ENCODE data around the gene CAMK1D. TPM values are rescaled to one million over a fixed set of nuclear protein-coding genes. Genes with fewer than 3 reads are reported as not detected.
"Not testable (repeated sequence)": the region's sequence is repeated elsewhere in the genome, so short reads cannot be mapped to it uniquely, and the experiment has no call there.

CAMK1D gene
- 10 to 100 TPM in 1 of 5 donors, 1 to 10 TPM in 4; 3.1 to 26.9 (median 7.7) TPM for total RNA-seq
- polyA plus RNA-seq, result 1 to 10 TPM; 1.4 to 2.0 (median 1.9) TPM
- long read RNA-seq, donor 1, result 0 reads
- long read RNA-seq, donor 2, result 0 reads
- long read RNA-seq, donor 3, result 0 reads
- long read RNA-seq, donor 4, result 0 reads
- long read RNA-seq, donor 5, partial matches to known transcripts, result 5 of 5 reads
- long read RNA-seq, donor 5, other reads (novel, unspliced or antisense), result 0 of 5 reads
- long read RNA-seq, donor 6, result 0 reads
- long read RNA-seq, donor 7, result 0 reads
- long read RNA-seq, donor 8, result 0 reads
- long read RNA-seq, donor 9, result 0 reads
- long read RNA-seq, donor 10, result 0 reads

DNA sequence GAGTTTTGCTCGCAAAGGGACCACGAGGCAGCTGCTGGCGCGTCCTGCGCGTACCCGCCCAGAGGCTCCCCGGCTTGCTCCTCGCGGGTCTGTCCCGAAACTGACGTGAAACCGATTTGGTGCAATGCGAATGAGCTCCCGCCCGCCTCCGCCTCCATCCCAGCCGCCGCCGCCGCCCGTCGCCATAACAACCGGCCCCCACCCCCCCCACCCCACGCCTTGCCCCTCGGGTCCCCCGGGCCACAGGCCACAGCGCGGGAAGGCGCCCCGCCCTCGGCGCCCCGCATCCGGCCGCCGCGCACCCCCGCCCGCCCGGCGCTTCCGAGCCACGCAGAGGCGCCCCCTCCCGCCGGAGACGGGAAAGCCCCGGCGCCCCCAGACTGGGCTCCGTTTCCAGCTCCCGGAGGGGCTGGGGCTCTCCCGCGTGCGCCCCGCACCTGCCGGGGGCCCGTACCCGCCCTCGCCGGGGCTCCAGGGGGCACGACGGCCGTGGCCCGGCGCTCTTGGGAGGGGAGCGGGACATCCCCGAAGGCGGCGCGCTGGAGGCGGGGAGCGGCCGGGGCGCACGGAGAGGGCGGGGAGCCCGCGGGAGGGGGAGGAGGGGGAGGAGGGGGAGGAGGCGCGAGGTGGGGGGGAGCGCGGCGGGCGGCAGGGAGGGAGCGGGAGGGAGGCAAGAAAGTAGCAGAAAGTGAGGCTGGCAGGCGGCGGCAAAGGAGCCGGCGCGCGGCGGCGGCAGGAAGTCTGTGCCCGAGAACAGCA lies at the start of gene CAMK1D:
TSS of gene CAMK1D (plus strand) at position 678 of the 759 bp plus-strand sequence.
- Histone ChIP-seq H3K4me3 (peak within 1 kb of the TSS; percentile 75 to 84 (median 80)), H3K9me3 (no peaks in the 10 kb centered on the region), H3K27ac (peak within 1 kb of the TSS; percentile 70 to 95 (median 88)), H3K36me3 (no peaks in the 10 kb centered on the region), H3K4me1 (peaks cover 12 to 35% (median 29%) of the 10 kb centered on the region in 4 donors), H3K27me3 (peaks cover 0 to 36% (median 9%) of the 10 kb centered on the region in 3 donors)
- DNase-seq, result peak; percentile 77 to 93
- 1% methylated on average over 24 to 93 of the region's 95 CpGs for WGBS, 5 donors
- TF ChIP-seq POLR2AphosphoS5 (IDR thresholded peaks at IDR 0.05) (peak; percentile 16 to 45 (median 24)), POLR2A (IDR thresholded peaks at IDR 0.05) (no peak), EP300 (IDR thresholded peaks at IDR 0.05) (no peak)
- TF ChIP-seq, protein P1, sequence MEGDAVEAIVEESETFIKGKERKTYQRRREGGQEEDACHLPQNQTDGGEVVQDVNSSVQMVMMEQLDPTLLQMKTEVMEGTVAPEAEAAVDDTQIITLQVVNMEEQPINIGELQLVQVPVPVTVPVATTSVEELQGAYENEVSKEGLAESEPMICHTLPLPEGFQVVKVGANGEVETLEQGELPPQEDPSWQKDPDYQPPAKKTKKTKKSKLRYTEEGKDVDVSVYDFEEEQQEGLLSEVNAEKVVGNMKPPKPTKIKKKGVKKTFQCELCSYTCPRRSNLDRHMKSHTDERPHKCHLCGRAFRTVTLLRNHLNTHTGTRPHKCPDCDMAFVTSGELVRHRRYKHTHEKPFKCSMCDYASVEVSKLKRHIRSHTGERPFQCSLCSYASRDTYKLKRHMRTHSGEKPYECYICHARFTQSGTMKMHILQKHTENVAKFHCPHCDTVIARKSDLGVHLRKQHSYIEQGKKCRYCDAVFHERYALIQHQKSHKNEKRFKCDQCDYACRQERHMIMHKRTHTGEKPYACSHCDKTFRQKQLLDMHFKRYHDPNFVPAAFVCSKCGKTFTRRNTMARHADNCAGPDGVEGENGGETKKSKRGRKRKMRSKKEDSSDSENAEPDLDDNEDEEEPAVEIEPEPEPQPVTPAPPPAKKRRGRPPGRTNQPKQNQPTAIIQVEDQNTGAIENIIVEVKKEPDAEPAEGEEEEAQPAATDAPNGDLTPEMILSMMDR (IDR thresholded peaks at IDR 0.05), result peak in 1 of 7 experiments; percentile 48
- intact Hi-C loops (cut with DNase I; ENCODE audit: low total_unique reads), result no loop called here

DNA sequence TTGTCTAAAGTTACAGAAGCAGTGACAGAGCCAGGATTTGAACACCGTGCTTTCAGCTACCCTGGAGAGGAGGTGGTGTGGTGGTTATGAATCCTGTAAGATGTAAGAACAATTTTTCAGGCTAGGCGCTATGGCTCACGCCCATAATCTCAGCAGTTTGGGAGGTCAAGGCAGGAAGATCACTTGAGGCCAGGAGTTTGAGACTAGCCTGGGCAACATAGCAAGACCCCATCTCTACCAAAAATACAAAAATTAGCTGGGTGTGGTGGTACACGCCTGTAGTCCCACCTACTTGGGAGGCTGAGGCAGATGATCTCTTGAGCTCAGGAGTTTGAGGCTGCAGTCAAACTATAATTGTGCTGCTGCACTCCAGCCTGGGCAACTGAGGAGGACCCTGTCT lies 48.3 kb upstream of the CAMK1D start:
- intact Hi-C loops (cut with DNase I; ENCODE audit: low total_unique reads); H3K4me1 ChIP-seq; H3K9me3 ChIP-seq; DNase-seq; H3K27ac ChIP-seq; H3K4me3 ChIP-seq; H3K27me3 ChIP-seq; H3K36me3 ChIP-seq: not testable (repeated sequence)
- 90 to 99% (median 95%) methylated on average over 3 to 4 of the region's 4 CpGs for WGBS, 5 donors

DNA sequence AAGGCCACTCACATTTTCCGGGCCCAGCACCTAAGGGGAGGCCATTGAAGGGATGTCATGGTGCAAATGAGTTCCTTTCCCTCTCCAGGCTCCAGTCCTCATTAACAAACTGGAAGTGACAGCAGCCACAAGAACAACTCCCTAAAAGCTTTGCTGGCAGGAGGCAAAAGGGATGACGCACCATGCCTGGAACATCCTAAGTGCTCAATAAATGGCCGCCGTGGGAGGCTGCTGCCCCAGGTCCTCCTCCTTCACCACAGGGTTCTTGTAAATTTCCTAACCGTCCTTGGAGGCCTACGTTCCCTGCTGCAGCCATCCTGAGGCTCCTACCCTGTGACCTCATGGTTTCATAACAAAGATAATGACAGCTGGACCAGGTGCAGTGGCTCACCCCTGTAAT lies 41.3 kb upstream of the CAMK1D start:
- intact Hi-C loops (cut with DNase I; ENCODE audit: low total_unique reads), result no loop called here
- Histone ChIP-seq H3K4me3 (no peak overlapping the region), H3K27me3 (no peaks in the 10 kb centered on the region), H3K36me3 (no peaks in the 10 kb centered on the region), H3K9me3 (no peaks in the 10 kb centered on the region), H3K27ac (no peak overlapping the region), H3K4me1 (no peaks in the 10 kb centered on the region)
- TF ChIP-seq POLR2A (IDR thresholded peaks at IDR 0.05) (no peak), EP300 (IDR thresholded peaks at IDR 0.05) (no peak), POLR2AphosphoS5 (IDR thresholded peaks at IDR 0.05) (no peak)
- TF ChIP-seq, protein P1 (IDR thresholded peaks at IDR 0.05), result no peak
- DNase-seq, result peak in 1 of 2 donors; percentile 51
- WGBS, 5 donors, result 88 to 91% (median 90%) methylated on average over 3 to 6 of the region's 6 CpGs

DNA sequence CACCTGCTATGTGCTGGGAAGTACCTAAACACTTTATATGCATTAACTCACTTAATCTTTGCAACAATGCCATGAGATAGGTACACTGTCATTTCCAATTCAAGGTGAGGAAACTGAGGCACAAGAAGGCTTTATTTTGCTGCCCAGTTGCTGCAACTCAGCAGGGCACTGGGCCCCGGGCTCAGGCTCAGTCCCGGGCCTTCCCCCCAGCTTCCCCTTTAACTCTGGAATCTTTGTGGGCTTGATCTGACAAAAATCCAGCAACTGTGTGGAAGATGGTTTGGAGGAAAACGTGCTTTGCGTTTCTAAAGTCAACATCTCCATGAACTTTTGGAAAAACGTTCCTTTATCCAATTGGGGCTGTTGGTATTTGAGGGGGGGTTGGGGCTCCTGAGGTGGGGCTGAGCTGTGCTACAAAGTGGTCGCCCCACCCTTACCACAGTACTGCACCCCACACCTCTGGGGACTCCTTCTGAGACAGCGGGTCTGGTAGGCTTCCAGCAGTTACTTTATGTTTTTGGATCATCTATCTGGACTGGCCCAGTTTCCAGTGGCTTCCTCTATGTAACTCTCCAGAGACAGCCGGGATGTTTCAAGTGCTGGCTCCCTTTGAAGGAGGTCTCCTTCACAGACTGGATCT lies 40.5 kb upstream of the CAMK1D start:
- WGBS, 5 donors, result 61 to 71% (median 69%) methylated on average over 8 of the region's 8 CpGs
- intact Hi-C loops (cut with DNase I; ENCODE audit: low total_unique reads), result no loop called here
- TF ChIP-seq EP300 (IDR thresholded peaks at IDR 0.05) (no peak), POLR2A (IDR thresholded peaks at IDR 0.05) (no peak), POLR2AphosphoS5 (IDR thresholded peaks at IDR 0.05) (no peak)
- TF ChIP-seq, protein P1 (IDR thresholded peaks at IDR 0.05), result no peak
- Histone ChIP-seq H3K27me3 (no peaks in the 10 kb centered on the region), H3K9me3 (no peaks in the 10 kb centered on the region), H3K4me3 (no peak overlapping the region), H3K4me1 (no peaks in the 10 kb centered on the region), H3K36me3 (no peaks in the 10 kb centered on the region), H3K27ac (no peak overlapping the region)
- DNase-seq, result no peak

DNA sequence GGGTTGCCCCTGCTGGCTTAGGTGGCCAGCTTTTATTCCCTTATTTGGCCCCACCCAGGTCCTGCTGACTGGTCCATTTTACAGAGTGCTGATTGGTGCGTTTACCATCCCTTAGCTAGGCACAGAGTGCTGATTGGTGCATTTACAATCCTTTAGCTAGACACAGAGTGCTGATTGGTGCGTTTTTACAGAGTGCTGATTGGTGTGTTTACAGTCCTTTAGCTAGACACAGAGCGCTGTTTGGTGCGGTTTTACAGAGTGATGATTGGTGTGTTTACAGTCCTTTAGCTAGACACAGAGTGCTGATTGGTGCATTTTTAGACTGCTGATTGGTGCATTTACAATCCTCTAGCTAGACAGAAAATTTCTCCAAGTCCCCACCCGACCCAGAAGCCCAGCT lies 39.6 kb upstream of the CAMK1D start:
- H3K4me1 ChIP-seq; H3K4me3 ChIP-seq; H3K27ac ChIP-seq; H3K9me3 ChIP-seq; H3K27me3 ChIP-seq; intact Hi-C loops (cut with DNase I; ENCODE audit: low total_unique reads); H3K36me3 ChIP-seq; DNase-seq: not testable (repeated sequence)
- 72 to 88% (median 79%) methylated on average over 5 of the region's 5 CpGs for WGBS, 5 donors

Data from stomach (tissue), 19 donors.